Omental fat pad (tissue), 4 donors: Measurements from ENCODE around the gene CARD8. TPM values are rescaled to one million over a fixed set of nuclear protein-coding genes. Genes with fewer than 3 reads are reported as not detected.

Source experiments
- ATAC-seq: fragments of 150-250 bp; one replicate; pipeline ENCODE4 v1.9.1; 2016; ENCODE audit warnings: mild to moderate bottlenecking, moderate library complexity; ENCODE audit not compliant: low FRiP score
- DNase-seq: peaks from one replicate; pipeline ENCODE4 v3.0.0-alpha.2; 2019; ENCODE audit warnings: low spot score
- CTCF ChIP-seq, 3 donors: fragments of 450-650 bp; IDR thresholded peaks; one replicate each; pipeline ENCODE4 v1.5.1; 2016 to 2017; ENCODE audit warnings: antibody characterized with exemption in 3 of 3, mild to moderate bottlenecking in 3 of 3, moderate library complexity in 2 of 3
- total RNA-seq, 4 donors: library from RNA; depleted of rRNA; stranded (reverse); fragments of >200 nt; gene quantifications; one replicate each; pipeline ENCODE4 v1.1.0, GENCODE V29; 2016

The CARD8 gene
- total RNA-seq, 4 donors from 2014 or later = 28.3 to 144 (median 46.6) TPM

- ATAC-seq (no peak), DNase-seq (no peak)
- no peak for TF ChIP-seq CTCF (IDR thresholded peaks at IDR 0.05)
These were observed 72.4 kb downstream of the CARD8 start for GRCh38 chr19:48183356-48183755.

GRCh38 chr19:48182434-48182833, 73.3 kb downstream of the CARD8 start:
- DNase-seq (no peak), ATAC-seq (no peak)
- TF ChIP-seq CTCF (IDR thresholded peaks at IDR 0.05) = no peak

- DNase-seq (no peak), ATAC-seq (no peak)
- no peak for TF ChIP-seq CTCF (IDR thresholded peaks at IDR 0.05)
These were observed 74.2 kb downstream of the CARD8 start for GRCh38 chr19:48181505-48181904.

GRCh38 chr19:48176226-48176625, 79.5 kb downstream of the CARD8 start:
- ATAC-seq (no peak), DNase-seq (no peak)
- no peak for TF ChIP-seq CTCF (IDR thresholded peaks at IDR 0.05)

- DNase-seq (no peak), ATAC-seq (no peak)
- TF ChIP-seq CTCF (IDR thresholded peaks at IDR 0.05) = no peak
These were observed 80.1 kb downstream of the CARD8 start for GRCh38 chr19:48175578-48175977.

- no peak for TF ChIP-seq CTCF (IDR thresholded peaks at IDR 0.05)
- DNase-seq (no peak), ATAC-seq (no peak)
These were observed 81.2 kb downstream of the CARD8 start for GRCh38 chr19:48174445-48175030.

- no peak for TF ChIP-seq CTCF (IDR thresholded peaks at IDR 0.05)
- ATAC-seq (no peak), DNase-seq (no peak)
These were observed 84.0 kb downstream of the CARD8 start for GRCh38 chr19:48171710-48172109.
